Measurements from ENCODE around the gene DCLK1.

DNA sequence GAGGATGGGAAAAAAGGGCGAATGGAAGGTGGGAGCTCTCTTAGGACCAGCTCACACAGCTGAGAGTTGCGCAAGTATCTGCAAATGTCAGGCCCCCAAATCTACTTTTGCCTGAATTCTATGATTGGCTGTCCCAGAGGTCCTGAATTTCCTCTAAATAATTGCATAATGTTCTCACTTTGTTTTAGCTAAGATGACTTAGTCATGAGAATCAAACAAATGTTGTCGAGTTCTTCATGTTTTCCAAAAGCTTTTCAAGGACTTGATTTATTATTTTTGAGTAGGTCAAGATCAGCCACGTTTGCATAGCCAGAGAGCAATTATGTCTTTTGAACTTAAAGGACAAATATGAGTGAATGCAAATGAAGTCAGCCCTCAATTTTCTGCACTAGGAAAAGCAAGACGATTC, 408.1 kb downstream of the DCLK1 start:
- no peak for TF ChIP-seq CTCF (IDR thresholded peaks at IDR 0.05)
- peak in 2 of 4 donors; percentile 10 to 31 for TF ChIP-seq POLR2AphosphoS5 (IDR thresholded peaks at IDR 0.05)
- TF ChIP-seq EP300 (IDR thresholded peaks at IDR 0.05): no peak
- no peak for TF ChIP-seq POLR2A (IDR thresholded peaks at IDR 0.05)
